HepG2 (cell line): Measurements from ENCODE around the gene ENTPD1. TPM values are rescaled to one million over a fixed set of nuclear protein-coding genes. Genes with fewer than 3 reads are reported as not detected.
A peak's percentile ranks its signal among the peaks of the same experiment; 100 is the strongest.

Source experiments
- ATF3 ChIP-seq: sonication (generic); formaldehyde crosslinking; IDR thresholded peaks from 2 replicates; pipeline ENCODE4 v1.4.0; 2020; ENCODE audit warnings: missing genetic modification reagents
- CHD4 ChIP-seq: fragments of 200-600 bp; sonication (generic); IDR thresholded peaks from 2 replicates; pipeline ENCODE4 v1.7.0; 2017; ENCODE audit warnings: mild to moderate bottlenecking, low read length, borderline replicate concordance
- CREB1 ChIP-seq, 2 experiments: fragments of 450-650 bp in 1 of 2; IDR thresholded peaks; 2 replicates each; pipeline ENCODE4 v1.6.1; 2016 to 2017; ENCODE audit warnings: control low read depth in 1 of 2, mild to moderate bottlenecking in 1 of 2, missing compliant biosample characterization in 1 of 2, missing genetic modification characterization in 1 of 2
- DNMT3B ChIP-seq: conservative IDR thresholded peaks from 2 replicates; pipeline ENCODE4 v1.6.1; 2016; ENCODE audit warnings: missing biosample characterization, control low read depth
- ELF1 ChIP-seq: sonication (generic); formaldehyde crosslinking; IDR thresholded peaks from 2 replicates; pipeline ENCODE4 v1.4.0; 2020; ENCODE audit warnings: missing genetic modification reagents
- GZF1 ChIP-seq: sonication (generic); formaldehyde crosslinking; IDR thresholded peaks from 2 replicates; pipeline ENCODE4 v1.5.1; 2020; ENCODE audit warnings: mild to moderate bottlenecking, missing genetic modification reagents
- HDAC6 ChIP-seq: fragments of 200-600 bp; sonication (generic); IDR thresholded peaks from 2 replicates; pipeline ENCODE4 v1.7.0; 2017; ENCODE audit warnings: mild to moderate bottlenecking, antibody characterized with exemption, low read length, low read depth
- HMG20A ChIP-seq: IDR thresholded peaks from 2 replicates; pipeline ENCODE4 v1.6.1; 2016; ENCODE audit warnings: borderline replicate concordance
- HOXA5 ChIP-seq: sonication (generic); formaldehyde crosslinking; IDR thresholded peaks from 2 replicates; pipeline ENCODE4 v1.4.0; 2020; ENCODE audit warnings: missing genetic modification reagents
- NR3C1 ChIP-seq: sonication (generic); formaldehyde crosslinking; IDR thresholded peaks from 2 replicates; pipeline ENCODE4 v1.4.0; 2020; ENCODE audit warnings: missing genetic modification reagents
- PHB2 ChIP-seq: fragments of 450-650 bp; IDR thresholded peaks from 2 replicates; pipeline ENCODE4 v1.6.1; 2018; ENCODE audit not compliant: partially characterized antibody
- RBFOX2 ChIP-seq: fragments of 200-400 bp; formaldehyde crosslinking; IDR thresholded peaks from 2 replicates; pipeline ENCODE4 v1.6.1; 2017; ENCODE audit warnings: low read depth, mild to moderate bottlenecking, low read length
- RBM22 ChIP-seq: fragments of 200-400 bp; formaldehyde crosslinking; optimal IDR thresholded peaks from 2 replicates; pipeline ENCODE3; 2017; ENCODE audit warnings: mild to moderate bottlenecking, low read length, moderate library complexity
- SAP130 ChIP-seq: IDR thresholded peaks from 2 replicates; pipeline ENCODE4 v1.6.1; 2016; ENCODE audit warnings: low read depth
- SOX5 ChIP-seq: IDR thresholded peaks from 2 replicates; pipeline ENCODE4 v1.6.1; 2016; ENCODE audit warnings: borderline replicate concordance
- SOX6 ChIP-seq, 2 experiments: fragments of 450-650 bp in 1 of 2; sonication (generic) in 1 of 2; formaldehyde crosslinking in 1 of 2; IDR thresholded peaks; 2 replicates each; pipeline versions ENCODE4 v1.4.0 to v1.6.1; 2017 to 2020; ENCODE audit warnings: antibody characterized with exemption in 1 of 2, mild to moderate bottlenecking in 1 of 2, missing genetic modification reagents in 1 of 2
- TIGD3 ChIP-seq: sonication (generic); formaldehyde crosslinking; IDR thresholded peaks from 2 replicates; pipeline ENCODE4 v1.5.1; 2020; ENCODE audit warnings: mild to moderate bottlenecking, missing genetic modification reagents, borderline replicate concordance
- U2AF2 ChIP-seq: fragments of 200-400 bp; formaldehyde crosslinking; IDR thresholded peaks from 2 replicates; pipeline ENCODE4 v1.6.1; 2017; ENCODE audit warnings: low read depth, mild to moderate bottlenecking, low read length
- ZMYM2 ChIP-seq: sonication (generic); formaldehyde crosslinking; IDR thresholded peaks from 2 replicates; pipeline ENCODE4 v1.8.0; 2022; ENCODE audit warnings: mild to moderate bottlenecking, missing genetic modification reagents
- ZNF614 ChIP-seq: IDR thresholded peaks from 2 replicates; pipeline ENCODE4 v1.6.1; 2018; ENCODE audit warnings: missing biosample characterization, missing genetic modification reagents, inconsistent platforms, borderline replicate concordance
- ZNF674 ChIP-seq: sonication (generic); formaldehyde crosslinking; IDR thresholded peaks from 2 replicates; pipeline ENCODE4 v1.5.0; 2020; ENCODE audit warnings: low read depth, mild to moderate bottlenecking, missing genetic modification reagents
- polyA plus RNA-seq, 8 experiments: library from polyadenylated mRNA; depleted of rRNA in 3 of 8; stranded (reverse) in 7 of 8; unstranded in 1 of 8; fragments of >200 nt; fragmentation: Illumina TruSeq in 4 of 8; extraction: Trizol in 4 of 8; gene quantifications; 2 replicates each; pipeline versions ENCODE4 v1.2.1 to v1.2.3, GENCODE V29; 2011 to 2016; ENCODE audit warnings: low read depth in 4 of 8, missing spikeins in 1 of 8, mixed read lengths in 1 of 8; ENCODE audit not compliant: insufficient read depth in 1 of 8
- total RNA-seq, 5 experiments: library from RNA; depleted of rRNA; stranded (reverse); fragments of >200 nt; fragmentation: Illumina TruSeq; extraction: Trizol; gene quantifications; 2 replicates each; pipeline ENCODE4 v1.2.3, GENCODE V29; 2016; ENCODE audit warnings: low read depth in 1 of 5
- TF ChIP-seq, protein P1 (sequence below): sonication (generic); formaldehyde crosslinking; IDR thresholded peaks from 2 replicates; pipeline ENCODE4 v1.5.0; 2020; ENCODE audit warnings: missing genetic modification reagents
- TF ChIP-seq, protein P2 (sequence below): sonication (generic); formaldehyde crosslinking; IDR thresholded peaks from 2 replicates; pipeline ENCODE4 v1.5.0; 2020; ENCODE audit warnings: missing genetic modification reagents, mild to moderate bottlenecking, borderline replicate concordance
- TF ChIP-seq, protein P3 (sequence below): sonication (generic); formaldehyde crosslinking; IDR thresholded peaks from 2 replicates; pipeline ENCODE4 v1.5.0; 2020; ENCODE audit warnings: missing genetic modification reagents
- TF ChIP-seq, protein P4 (sequence below): sonication (generic); formaldehyde crosslinking; IDR thresholded peaks from 2 replicates; pipeline ENCODE4 v1.4.0; 2020; ENCODE audit warnings: missing genetic modification reagents

Gene ENTPD1
- total and polyA plus RNA-seq, 2 of the 13 experiments (the other 11 are each of a cell fraction or from before 2014, with no cell fraction given): 0.07 TPM

DNA sequence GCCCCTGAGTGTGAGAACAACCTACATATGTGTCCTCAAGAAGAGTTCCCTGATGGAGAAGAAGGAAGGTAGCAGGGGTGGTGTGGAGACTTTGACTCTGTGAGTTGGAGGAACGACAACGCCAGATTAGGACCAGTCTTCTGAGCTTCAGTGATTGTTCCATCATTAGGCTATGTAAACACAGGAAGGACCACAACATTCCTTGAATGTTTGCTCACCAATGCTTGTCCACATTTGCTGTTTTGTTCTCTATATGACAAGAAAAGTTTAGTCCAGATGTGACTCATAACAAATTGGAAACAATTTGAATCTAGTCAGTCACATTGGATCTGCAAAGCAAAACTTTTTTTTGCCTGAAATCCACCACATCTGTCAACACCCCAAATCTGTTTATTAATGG is 62.7 kb downstream of the ENTPD1 start (continued):
- no peak for TF ChIP-seq ZNF614 (CRISPR knock-in tag)
- TF ChIP-seq, protein P1, sequence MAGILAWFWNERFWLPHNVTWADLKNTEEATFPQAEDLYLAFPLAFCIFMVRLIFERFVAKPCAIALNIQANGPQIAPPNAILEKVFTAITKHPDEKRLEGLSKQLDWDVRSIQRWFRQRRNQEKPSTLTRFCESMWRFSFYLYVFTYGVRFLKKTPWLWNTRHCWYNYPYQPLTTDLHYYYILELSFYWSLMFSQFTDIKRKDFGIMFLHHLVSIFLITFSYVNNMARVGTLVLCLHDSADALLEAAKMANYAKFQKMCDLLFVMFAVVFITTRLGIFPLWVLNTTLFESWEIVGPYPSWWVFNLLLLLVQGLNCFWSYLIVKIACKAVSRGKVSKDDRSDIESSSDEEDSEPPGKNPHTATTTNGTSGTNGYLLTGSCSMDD (CRISPR knock-in tag): no peak
- no peak for TF ChIP-seq PHB2
- no peak for TF ChIP-seq ZNF674 (CRISPR knock-in tag)
- no peak for TF ChIP-seq U2AF2
- TF ChIP-seq CREB1 (IDR thresholded peaks at IDR 0.05): no peak
- no peak for TF ChIP-seq CREB1 (CRISPR knock-in tag; IDR thresholded peaks at IDR 0.05)
- TF ChIP-seq, protein P2, sequence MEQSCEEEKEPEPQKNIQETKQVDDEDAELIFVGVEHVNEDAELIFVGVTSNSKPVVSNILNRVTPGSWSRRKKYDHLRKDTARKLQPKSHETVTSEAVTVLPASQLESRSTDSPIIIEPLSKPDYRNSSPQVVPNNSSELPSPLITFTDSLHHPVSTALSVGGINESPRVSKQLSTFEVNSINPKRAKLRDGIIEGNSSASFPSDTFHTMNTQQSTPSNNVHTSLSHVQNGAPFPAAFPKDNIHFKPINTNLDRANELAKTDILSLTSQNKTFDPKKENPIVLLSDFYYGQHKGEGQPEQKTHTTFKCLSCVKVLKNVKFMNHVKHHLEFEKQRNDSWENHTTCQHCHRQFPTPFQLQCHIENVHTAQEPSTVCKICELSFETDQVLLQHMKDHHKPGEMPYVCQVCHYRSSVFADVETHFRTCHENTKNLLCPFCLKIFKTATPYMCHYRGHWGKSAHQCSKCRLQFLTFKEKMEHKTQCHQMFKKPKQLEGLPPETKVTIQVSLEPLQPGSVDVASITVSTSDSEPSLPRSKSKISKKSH (CRISPR knock-in tag): no peak
- TF ChIP-seq ZMYM2: no peak
- no peak for TF ChIP-seq NR3C1
- no peak for TF ChIP-seq TIGD3 (CRISPR knock-in tag)
- no peak for TF ChIP-seq ELF1 (CRISPR knock-in tag)
- no peak for TF ChIP-seq ATF3 (CRISPR knock-in tag)
- no peak for TF ChIP-seq GZF1 (CRISPR knock-in tag)
- TF ChIP-seq HMG20A (CRISPR knock-in tag): peak; percentile 32; the same call in 1 of the 2 replicates
- TF ChIP-seq RBFOX2: no peak
- TF ChIP-seq RBM22: no peak
- TF ChIP-seq CHD4: no peak
- no peak for TF ChIP-seq HOXA5 (CRISPR knock-in tag)
- TF ChIP-seq DNMT3B (CRISPR knock-in tag): no peak
- TF ChIP-seq, protein P3, sequence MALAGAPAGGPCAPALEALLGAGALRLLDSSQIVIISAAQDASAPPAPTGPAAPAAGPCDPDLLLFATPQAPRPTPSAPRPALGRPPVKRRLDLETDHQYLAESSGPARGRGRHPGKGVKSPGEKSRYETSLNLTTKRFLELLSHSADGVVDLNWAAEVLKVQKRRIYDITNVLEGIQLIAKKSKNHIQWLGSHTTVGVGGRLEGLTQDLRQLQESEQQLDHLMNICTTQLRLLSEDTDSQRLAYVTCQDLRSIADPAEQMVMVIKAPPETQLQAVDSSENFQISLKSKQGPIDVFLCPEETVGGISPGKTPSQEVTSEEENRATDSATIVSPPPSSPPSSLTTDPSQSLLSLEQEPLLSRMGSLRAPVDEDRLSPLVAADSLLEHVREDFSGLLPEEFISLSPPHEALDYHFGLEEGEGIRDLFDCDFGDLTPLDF (CRISPR knock-in tag): no peak
- peak; percentile 22; the same call in 1 of the 2 replicates for TF ChIP-seq SAP130 (CRISPR knock-in tag)
- TF ChIP-seq, protein P4, sequence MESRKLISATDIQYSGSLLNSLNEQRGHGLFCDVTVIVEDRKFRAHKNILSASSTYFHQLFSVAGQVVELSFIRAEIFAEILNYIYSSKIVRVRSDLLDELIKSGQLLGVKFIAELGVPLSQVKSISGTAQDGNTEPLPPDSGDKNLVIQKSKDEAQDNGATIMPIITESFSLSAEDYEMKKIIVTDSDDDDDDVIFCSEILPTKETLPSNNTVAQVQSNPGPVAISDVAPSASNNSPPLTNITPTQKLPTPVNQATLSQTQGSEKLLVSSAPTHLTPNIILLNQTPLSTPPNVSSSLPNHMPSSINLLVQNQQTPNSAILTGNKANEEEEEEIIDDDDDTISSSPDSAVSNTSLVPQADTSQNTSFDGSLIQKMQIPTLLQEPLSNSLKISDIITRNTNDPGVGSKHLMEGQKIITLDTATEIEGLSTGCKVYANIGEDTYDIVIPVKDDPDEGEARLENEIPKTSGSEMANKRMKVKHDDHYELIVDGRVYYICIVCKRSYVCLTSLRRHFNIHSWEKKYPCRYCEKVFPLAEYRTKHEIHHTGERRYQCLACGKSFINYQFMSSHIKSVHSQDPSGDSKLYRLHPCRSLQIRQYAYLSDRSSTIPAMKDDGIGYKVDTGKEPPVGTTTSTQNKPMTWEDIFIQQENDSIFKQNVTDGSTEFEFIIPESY (CRISPR knock-in tag): no peak
- no peak for TF ChIP-seq SOX6 (IDR thresholded peaks at IDR 0.05)
- TF ChIP-seq SOX6 (CRISPR knock-in tag; IDR thresholded peaks at IDR 0.05): peak; percentile 86
- TF ChIP-seq SOX5 (CRISPR knock-in tag): peak; percentile 89; the same call in 1 of the 2 replicates
- TF ChIP-seq HDAC6: no peak
